Activated naive CD8-positive, alpha-beta T cell (primary cell): ENCODE data around the gene KIAA1671.
"Not testable (repeated sequence)": the region's sequence is repeated elsewhere in the genome, so short reads cannot be mapped to it uniquely, and the experiment has no call there.

Experiments used
- H3K27ac Mint-ChIP-seq: one replicate; pipeline ENCODE4 v1.8.0; 2021; ENCODE audit warnings: mixed read lengths
- H3K27me3 Mint-ChIP-seq: one replicate; pipeline ENCODE4 v1.8.0; 2021; ENCODE audit warnings: mixed read lengths
- H3K36me3 Mint-ChIP-seq: one replicate; pipeline ENCODE4 v1.8.0; 2021; ENCODE audit warnings: mixed read lengths
- H3K4me1 Mint-ChIP-seq: one replicate; pipeline ENCODE4 v1.8.0; 2021; ENCODE audit warnings: low read depth, mixed read lengths
- H3K4me3 Mint-ChIP-seq: one replicate; pipeline ENCODE4 v1.8.0; 2021; ENCODE audit warnings: mild to moderate bottlenecking, mixed read lengths
- H3K9me3 Mint-ChIP-seq: one replicate; pipeline ENCODE4 v1.8.0; 2021; ENCODE audit warnings: low read depth, mixed read lengths

The KIAA1671 gene

DNA sequence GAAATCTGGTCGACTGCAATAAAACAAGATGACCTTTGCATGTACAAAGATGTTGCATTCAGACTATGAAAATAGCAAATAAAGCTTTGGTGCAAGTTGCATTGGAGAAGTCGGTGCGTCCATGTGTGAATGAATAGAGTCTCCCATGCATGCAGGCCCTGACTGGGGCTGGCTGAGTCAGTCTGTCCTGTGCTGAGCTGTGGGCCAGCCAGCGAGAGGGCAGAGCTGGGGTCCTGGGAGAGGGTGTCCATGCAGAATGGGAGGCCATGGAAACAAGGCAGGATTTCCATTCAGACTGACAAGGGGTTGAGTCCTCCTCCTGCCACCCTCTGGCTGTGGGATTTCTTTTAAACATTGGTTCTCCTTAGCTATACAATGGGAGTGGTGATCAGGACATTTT, 244.8 kb downstream of the KIAA1671 start:
- Mint-ChIP-seq H3K27me3 (no peaks in the 10 kb centered on the region), H3K4me1 (no peaks in the 10 kb centered on the region), H3K9me3 (no peaks in the 10 kb centered on the region), H3K4me3 (no peak overlapping the region), H3K36me3 (no peaks in the 10 kb centered on the region), H3K27ac (no peak overlapping the region)

DNA sequence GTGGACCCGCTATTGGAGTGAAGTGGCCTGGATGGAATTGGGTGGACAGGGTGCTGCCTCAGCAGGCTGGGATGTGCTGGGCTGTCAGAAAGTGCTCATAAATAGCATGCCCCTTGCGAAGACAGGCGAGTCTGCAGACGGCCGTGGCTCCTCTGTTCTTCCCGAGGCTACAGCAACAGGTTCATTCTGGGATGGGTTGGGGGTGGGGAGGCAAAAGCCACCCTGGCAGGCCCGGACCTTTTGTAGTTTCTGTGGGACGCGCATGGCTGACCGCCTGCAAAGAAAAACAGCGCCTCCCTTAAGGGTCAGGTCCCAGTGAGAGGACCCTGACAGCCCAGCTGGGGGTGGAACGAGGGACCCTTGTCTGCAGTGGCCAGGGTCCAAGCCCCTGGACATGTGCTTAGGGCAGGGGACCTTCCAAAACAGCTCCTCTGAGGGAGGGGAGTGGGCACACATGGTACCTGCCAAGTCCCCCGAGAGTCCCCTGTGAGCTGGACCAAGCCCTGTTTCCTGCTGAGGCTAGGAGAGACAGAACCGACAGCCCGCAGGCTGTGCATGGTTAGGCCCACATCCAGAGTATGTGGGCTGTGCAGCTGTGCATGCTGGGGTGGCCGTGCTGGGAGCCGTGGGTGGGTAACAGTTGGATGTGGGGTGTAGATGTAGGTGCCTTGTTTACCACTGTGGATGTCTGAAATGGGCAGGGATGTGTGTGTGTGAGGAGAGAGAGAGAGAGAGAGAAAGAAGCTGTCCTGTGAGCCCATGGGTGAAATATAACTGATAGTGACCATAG, 247.4 kb downstream of the KIAA1671 start, which contains the start of gene CRYBB3:
TSS of gene CRYBB3 (plus strand) at position 128 of the 790 bp plus-strand sequence. CDS start 1,539 bp downstream, outside the sequence.
- H3K36me3 Mint-ChIP-seq = no peaks in the 10 kb centered on the region
- no peaks in the 10 kb centered on the region for H3K27me3 Mint-ChIP-seq
- H3K4me1 Mint-ChIP-seq = no peaks in the 10 kb centered on the region
- no peaks in the 10 kb centered on the region for H3K9me3 Mint-ChIP-seq
- H3K4me3 Mint-ChIP-seq = no peak within 1 kb of the TSS
- H3K27ac Mint-ChIP-seq = no peak within 1 kb of the TSS

DNA sequence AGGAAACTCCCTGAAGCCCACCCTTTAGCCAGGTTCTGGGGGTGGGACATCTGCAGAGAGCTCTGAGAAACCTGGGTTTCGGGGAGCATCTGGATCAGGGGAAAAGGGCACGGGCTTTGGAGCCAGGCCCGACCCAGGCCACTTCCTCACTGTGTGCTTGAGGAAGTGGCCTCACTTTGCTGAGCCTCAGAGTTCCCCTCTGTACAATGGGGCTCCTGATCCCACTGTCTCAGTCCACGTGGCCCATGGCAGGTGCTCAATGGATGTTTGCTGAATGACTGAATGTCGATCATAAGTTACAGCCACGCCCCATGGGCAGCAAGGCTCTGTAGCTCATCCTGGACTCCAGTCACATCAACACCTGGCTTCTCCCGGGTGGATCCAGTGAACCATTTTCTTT, 248.5 kb downstream of the KIAA1671 start:
- Mint-ChIP-seq H3K27me3 (no peaks in the 10 kb centered on the region), H3K9me3 (no peaks in the 10 kb centered on the region), H3K36me3 (no peaks in the 10 kb centered on the region), H3K4me1 (no peaks in the 10 kb centered on the region), H3K27ac (no peak overlapping the region), H3K4me3 (no peak overlapping the region)

DNA sequence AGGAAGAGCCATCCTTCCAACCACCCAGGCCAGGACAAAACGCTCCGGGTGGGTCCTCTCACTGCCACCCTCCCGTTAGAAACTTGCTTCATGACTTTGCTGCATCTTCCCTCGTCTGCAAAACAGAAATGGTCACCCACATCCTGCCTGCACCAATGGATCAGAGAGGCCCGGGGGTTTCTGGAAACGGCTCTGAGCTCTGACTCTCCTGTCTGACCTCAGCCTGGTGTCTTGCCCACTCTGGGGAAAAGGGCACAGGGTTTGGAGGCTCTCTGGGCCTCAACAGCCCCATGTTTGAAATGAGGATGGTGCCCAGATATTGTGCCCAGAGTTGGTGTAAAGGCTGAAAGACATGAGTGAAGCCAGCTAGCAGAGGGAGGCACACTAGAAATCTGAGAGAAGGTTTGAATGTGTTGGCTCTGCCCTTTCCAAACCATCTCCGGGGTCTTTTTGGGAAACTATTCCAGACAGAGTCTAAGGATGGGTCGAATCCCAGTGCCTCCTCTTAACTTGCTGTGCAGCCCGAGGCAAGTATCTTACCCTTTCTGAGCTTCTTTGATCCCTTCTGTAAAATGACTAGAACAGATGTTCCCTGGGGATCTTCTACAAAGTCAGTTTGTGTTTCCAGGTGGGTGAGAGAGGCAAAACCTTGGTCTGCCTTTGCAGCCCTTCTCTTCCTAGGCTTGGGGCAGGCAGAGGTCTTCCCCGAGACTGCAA, 249.2 kb downstream of the KIAA1671 start:
- Mint-ChIP-seq H3K36me3 (no peaks in the 10 kb centered on the region), H3K27me3 (no peaks in the 10 kb centered on the region), H3K4me1 (no peaks in the 10 kb centered on the region), H3K4me3 (no peak overlapping the region), H3K27ac (no peak overlapping the region), H3K9me3 (no peaks in the 10 kb centered on the region)

DNA sequence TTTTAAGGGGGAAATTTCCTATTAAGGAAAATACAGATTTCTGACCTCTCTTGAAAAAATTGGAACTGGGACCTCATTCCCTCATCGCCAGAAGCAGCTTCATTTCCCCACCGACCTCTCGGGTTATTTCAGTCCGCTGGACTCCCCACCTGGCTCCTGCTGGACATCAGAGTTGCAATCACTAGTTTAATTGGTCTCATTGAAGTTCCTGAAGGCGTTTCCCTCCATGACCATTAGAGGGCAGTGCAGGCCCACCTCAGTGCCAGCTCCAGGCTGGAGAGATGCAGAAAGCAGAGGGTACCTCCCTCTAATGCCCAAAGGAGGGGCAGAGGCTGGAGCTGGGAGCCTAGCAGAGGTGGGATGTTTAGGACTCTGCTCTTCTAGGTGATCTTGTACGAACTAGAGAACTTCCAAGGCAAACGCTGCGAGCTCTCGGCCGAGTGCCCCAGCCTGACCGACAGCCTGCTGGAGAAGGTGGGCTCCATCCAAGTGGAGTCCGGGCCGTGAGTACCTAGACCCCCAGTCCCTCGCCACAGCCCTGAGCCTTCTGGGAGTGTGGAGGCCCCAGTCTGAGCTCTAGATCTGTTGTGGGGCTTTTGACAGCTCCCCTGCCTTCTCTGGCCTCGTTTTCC, 249.9 kb downstream of the KIAA1671 start:
- Mint-ChIP-seq H3K36me3 (no peaks in the 10 kb centered on the region), H3K9me3 (no peaks in the 10 kb centered on the region), H3K4me3 (no peak overlapping the region), H3K27me3 (no peaks in the 10 kb centered on the region), H3K27ac (no peak overlapping the region), H3K4me1 (no peaks in the 10 kb centered on the region)

DNA sequence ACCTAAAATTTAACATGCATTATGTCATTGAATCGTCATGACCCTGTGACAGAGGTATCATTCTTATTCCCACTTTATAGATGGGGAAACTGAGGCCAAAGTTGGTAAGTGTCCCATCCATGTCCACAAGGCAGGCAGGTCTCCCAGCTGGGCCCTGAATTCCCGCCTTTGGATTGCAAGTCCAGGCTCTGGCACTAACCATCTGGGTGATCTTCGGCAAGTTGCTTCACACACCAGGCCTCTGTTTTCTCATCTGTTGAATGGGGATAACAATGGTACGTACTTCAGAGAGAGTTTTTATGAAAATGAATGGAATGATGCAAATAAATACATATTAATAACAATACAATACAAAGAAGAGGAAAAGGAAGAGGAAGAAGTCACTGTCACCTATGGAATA, 250.6 kb downstream of the KIAA1671 start:
- Mint-ChIP-seq H3K27me3 (no peaks in the 10 kb centered on the region), H3K36me3 (no peaks in the 10 kb centered on the region), H3K4me1 (no peaks in the 10 kb centered on the region), H3K9me3 (no peaks in the 10 kb centered on the region), H3K4me3 (no peak overlapping the region), H3K27ac (no peak overlapping the region)

DNA sequence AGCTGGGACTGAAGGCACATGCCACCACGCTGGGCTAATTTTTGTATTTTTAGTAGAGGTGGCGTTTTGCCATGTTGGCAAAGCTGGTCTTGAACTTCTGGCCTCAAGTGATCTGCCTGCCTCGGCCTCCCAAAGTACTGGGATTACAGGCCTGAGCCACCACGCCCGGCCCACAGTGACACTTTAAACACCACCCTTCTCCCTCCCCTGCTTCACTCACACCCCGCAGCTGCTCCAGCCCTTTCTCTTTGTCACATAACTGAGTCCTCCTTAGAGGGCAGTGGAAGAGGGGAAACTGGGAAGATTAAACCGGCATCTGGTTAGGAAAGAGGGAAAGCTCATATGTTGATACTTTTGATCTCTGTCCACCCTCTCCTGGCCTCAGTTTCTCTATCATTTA, 252.0 kb downstream of the KIAA1671 start:
- not testable (repeated sequence) for H3K27me3 Mint-ChIP-seq, H3K4me1 Mint-ChIP-seq, H3K4me3 Mint-ChIP-seq, H3K36me3 Mint-ChIP-seq, H3K9me3 Mint-ChIP-seq, H3K27ac Mint-ChIP-seq

DNA sequence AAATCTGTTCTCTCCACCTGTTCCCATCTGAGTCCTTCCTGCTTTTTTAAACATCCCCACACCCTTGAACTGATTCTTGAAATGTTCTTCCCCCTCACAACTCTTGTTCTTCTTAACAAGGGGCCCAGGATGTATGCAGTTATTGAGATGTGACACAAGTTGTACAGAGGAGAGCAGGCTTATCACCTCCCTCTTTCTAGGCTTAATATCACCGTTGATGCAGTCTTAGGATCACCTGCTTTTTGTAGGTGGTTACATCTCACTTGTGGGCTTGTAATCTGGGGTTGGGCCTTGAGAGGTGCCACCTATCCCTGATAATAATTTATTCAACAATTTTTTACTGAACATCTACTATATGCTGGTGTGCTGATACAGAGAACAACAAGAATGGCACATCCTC, 253.3 kb downstream of the KIAA1671 start:
- Mint-ChIP-seq H3K36me3 (no peaks in the 10 kb centered on the region), H3K27me3 (no peaks in the 10 kb centered on the region), H3K4me3 (no peak overlapping the region), H3K4me1 (no peaks in the 10 kb centered on the region), H3K9me3 (no peaks in the 10 kb centered on the region), H3K27ac (no peak overlapping the region)

DNA sequence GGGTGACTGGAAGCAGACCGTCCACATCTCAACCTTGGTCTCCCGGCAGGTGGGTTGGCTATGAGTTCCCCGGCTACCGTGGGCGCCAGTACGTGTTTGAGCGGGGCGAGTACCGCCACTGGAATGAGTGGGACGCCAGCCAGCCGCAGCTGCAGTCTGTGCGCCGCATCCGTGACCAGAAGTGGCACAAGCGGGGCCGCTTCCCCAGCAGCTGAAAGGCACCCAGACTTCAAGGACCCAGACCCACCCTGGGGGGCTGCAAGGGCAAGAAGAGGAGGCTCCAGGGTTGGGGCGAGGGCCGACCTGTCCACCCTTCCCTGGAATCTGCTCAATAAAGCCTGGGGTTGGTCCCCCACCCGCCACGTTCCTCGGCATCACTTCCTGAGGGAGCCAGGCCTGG, 254.5 kb downstream of the KIAA1671 start:
- Mint-ChIP-seq H3K4me3 (no peak overlapping the region), H3K27me3 (peaks cover 1% of the 10 kb centered on the region), H3K27ac (no peak overlapping the region), H3K4me1 (no peaks in the 10 kb centered on the region), H3K9me3 (no peaks in the 10 kb centered on the region), H3K36me3 (no peaks in the 10 kb centered on the region)

DNA sequence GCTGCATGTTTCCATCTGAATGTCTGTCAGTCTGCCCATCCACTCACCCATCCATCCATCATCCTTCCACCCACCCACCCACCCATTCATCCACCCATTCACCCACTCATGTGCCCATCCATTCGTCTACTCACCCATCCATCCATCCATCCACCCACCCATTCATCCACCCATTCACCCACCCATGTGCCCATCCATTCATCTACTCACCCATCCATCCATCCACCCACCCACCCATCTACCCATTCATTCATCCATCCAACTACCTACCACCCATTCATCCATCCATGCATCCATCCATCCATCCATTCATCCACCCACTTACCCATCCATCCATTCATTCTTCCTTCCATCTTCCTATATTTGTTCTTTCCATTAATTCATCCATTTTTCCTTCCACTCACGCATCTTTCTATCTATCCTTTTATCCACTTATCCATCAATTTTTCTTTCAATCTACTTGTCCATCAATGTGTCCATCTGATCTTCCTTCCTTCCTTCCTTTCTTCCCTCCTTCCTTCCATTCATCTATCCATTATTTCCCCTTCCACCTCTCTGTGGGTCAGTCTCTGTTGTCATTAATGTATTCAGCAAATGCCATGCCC, 255.1 kb downstream of the KIAA1671 start:
- H3K9me3 Mint-ChIP-seq = no peaks in the 10 kb centered on the region
- no peak overlapping the region for H3K27ac Mint-ChIP-seq
- H3K4me1 Mint-ChIP-seq = no peaks in the 10 kb centered on the region
- peaks cover 3% of the 10 kb centered on the region for H3K27me3 Mint-ChIP-seq
- no peak overlapping the region for H3K4me3 Mint-ChIP-seq
- H3K36me3 Mint-ChIP-seq = no peaks in the 10 kb centered on the region

DNA sequence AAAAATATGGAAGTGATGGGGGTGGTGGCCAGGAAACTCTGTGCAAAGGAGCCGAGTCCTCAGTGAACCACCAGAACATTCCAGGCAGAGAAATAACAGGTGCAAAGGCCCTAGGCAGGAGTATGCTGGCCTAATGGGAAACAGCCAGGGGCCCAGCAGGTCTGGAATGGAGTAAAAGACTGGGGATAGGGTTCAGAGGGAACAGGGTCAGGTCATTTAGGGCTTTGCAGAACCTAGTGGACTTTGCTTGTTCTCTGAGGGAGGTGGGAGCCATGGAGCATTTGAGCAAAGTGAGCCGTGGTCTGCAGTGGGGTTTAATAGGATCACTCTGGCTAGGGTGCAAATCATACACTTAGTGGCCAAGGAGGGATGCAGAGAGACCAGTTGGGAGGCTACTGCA, 255.8 kb downstream of the KIAA1671 start:
- H3K4me3 Mint-ChIP-seq = no peak overlapping the region
- H3K27ac Mint-ChIP-seq = no peak overlapping the region
- no peaks in the 10 kb centered on the region for H3K36me3 Mint-ChIP-seq
- peaks cover 3% of the 10 kb centered on the region for H3K27me3 Mint-ChIP-seq
- H3K4me1 Mint-ChIP-seq = no peaks in the 10 kb centered on the region
- no peaks in the 10 kb centered on the region for H3K9me3 Mint-ChIP-seq

DNA sequence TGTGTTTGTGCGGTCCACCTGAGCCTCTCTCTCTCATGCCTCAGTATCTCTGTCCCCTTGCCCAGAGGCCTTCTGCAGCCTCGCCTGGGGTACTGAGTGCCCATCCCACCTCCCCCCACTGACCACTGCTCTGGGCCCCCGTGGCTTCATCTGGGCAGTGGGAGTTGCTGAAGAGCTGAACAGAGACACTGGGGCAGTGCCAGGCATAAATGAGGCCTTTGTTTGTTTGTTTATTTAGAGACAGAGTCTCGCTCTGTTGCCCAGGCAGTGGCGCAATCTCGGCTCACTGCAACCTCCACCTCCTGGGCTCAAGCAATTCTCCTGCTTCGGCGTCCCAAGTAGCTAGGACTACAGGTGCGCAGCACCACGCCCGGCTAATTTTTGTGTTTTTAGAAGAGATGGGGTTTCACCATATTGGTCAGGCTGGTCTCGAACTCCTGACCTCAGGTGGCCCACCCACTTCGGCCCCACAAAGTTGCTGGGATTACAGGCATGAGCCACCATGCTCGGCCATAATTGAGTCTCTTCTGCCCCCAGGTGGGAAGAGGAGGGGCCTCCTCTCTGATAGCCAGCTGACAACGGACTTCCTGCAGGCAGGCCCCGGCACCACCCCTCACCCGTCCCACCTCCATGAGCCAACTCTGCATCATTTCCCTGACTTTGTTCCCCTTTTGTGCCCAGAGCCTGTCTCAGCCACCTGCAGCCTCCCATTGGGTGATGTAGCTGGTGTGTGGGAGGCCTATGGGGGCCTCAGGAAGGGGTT, 256.4 kb downstream of the KIAA1671 start:
- no peaks in the 10 kb centered on the region for H3K36me3 Mint-ChIP-seq
- H3K9me3 Mint-ChIP-seq = no peaks in the 10 kb centered on the region
- no peaks in the 10 kb centered on the region for H3K4me1 Mint-ChIP-seq
- H3K27me3 Mint-ChIP-seq = peaks cover 3% of the 10 kb centered on the region
- H3K27ac Mint-ChIP-seq = no peak overlapping the region
- no peak overlapping the region for H3K4me3 Mint-ChIP-seq

DNA sequence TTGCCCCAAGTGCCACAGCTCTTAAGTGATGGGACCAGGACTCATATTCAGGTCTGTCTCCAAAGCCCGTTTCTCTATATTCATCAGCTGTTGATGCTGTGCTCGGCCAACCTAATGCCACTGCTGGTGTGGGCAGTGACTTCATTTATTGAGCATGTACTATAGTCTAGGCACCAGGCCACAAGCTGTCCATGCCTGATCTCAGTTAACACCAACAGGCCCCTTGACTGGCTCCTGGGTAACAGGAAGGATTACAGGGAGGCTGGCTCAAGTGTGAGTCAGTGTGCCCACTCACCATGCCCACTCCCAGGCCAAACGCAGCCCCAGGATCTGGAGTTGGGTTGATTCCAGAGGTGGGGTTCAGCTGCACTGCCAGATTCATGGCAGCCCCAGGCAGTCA, 258.3 kb downstream of the KIAA1671 start:
- Mint-ChIP-seq H3K4me1 (no peaks in the 10 kb centered on the region), H3K36me3 (no peaks in the 10 kb centered on the region), H3K27ac (no peak overlapping the region), H3K27me3 (peaks cover 5% of the 10 kb centered on the region), H3K4me3 (no peak overlapping the region), H3K9me3 (no peaks in the 10 kb centered on the region)

DNA sequence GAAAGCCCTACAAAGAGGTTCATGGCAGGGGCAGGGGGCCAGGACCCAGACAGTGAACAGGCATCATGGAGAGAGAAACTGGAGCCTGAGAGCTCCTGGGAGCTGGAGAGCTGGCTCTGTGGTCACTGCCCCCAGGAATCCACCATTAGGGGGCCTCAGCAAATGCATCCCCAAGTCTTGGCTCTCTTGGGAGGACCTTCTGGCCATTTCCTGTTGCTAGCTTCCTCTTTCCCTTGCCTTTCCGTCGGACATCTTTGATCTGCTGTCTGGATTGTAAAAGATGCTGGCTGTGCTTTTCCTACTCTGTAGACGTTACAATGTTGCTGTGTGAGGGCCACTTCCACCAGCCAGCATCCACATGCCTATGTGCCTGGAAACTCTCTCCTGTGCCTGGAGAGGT, 259.8 kb downstream of the KIAA1671 start:
- no peaks in the 10 kb centered on the region for H3K36me3 Mint-ChIP-seq
- H3K9me3 Mint-ChIP-seq = no peaks in the 10 kb centered on the region
- no peak overlapping the region for H3K27ac Mint-ChIP-seq
- H3K4me1 Mint-ChIP-seq = no peaks in the 10 kb centered on the region
- H3K4me3 Mint-ChIP-seq = no peak overlapping the region
- peaks cover 6% of the 10 kb centered on the region for H3K27me3 Mint-ChIP-seq
